Endothelial cell of umbilical vein (primary cell): ENCODE results near the gene CRELD2.

Experiments used
- CTCF ChIP-seq, 2 donors: IDR thresholded peaks; 1 replicate in 1 of 2; 2 replicates in 1 of 2; pipeline ENCODE4 v1.5.1; 2011; ENCODE audit warnings: low read length in 2 of 2, mild to moderate bottlenecking in 2 of 2, moderate library complexity in 2 of 2, control low read depth in 1 of 2, inconsistent platforms in 1 of 2, low read depth in 1 of 2; ENCODE audit not compliant: insufficient read depth in 1 of 2; ENCODE audit errors: extremely low read depth in 1 of 2
- EZH2 ChIP-seq: IDR thresholded peaks from 2 replicates; pipeline ENCODE4 v1.6.1; 2012; ENCODE audit warnings: borderline replicate concordance, low read depth, mild to moderate bottlenecking, moderate library complexity, low read length, inconsistent platforms; ENCODE audit not compliant: severe bottlenecking
- JUN ChIP-seq: IDR thresholded peaks from 2 replicates; pipeline ENCODE4 v1.6.1; 2011; ENCODE audit warnings: borderline replicate concordance, low read depth; ENCODE audit not compliant: insufficient read length, insufficient read depth
- POLR2A ChIP-seq: IDR thresholded peaks from 2 replicates; pipeline ENCODE4 v1.6.1; 2012; ENCODE audit warnings: low read depth, mild to moderate bottlenecking, control low read depth, low read length
- POLR2AphosphoS5 ChIP-seq: IDR thresholded peaks from 2 replicates; pipeline ENCODE4 v1.6.1; 2012; ENCODE audit warnings: low read depth, mild to moderate bottlenecking, control low read depth, low read length, moderate library complexity; ENCODE audit not compliant: insufficient read depth
- TF ChIP-seq, protein P1 (sequence below): IDR thresholded peaks from 2 replicates; pipeline ENCODE4 v1.6.1; 2011; ENCODE audit not compliant: insufficient read depth, insufficient read length

- TF ChIP-seq POLR2AphosphoS5 (no peak), JUN (no peak), CTCF (IDR thresholded peaks at IDR 0.05; ENCODE audit: extremely low read depth in 1 of 2, insufficient read depth in 1 of 2, low read depth in 1 of 2, low read length in 2 of 2) (peak; percentile 62 to 85), POLR2A (no peak), EZH2 (no peak)
- TF ChIP-seq, protein P1, sequence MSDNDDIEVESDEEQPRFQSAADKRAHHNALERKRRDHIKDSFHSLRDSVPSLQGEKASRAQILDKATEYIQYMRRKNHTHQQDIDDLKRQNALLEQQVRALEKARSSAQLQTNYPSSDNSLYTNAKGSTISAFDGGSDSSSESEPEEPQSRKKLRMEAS = no peak
These were observed 11.0 kb downstream of the CRELD2 start for GRCh38 chr22:49929211-49929979.
